ENCODE measurements around the gene SPECC1L. TPM values are rescaled to one million over a fixed set of nuclear protein-coding genes. Genes with fewer than 3 reads are reported as not detected.

The SPECC1L gene
- total RNA-seq, 1 donor from 2014 or later, result 29.9 TPM

- Histone ChIP-seq H3K4me3 (ENCODE audit: low read depth, low read length) (no peak overlapping the region), H3K27me3 (ENCODE audit: control insufficient read depth, insufficient read depth, low read length) (no peaks in the 10 kb centered on the region), H3K36me3 (ENCODE audit: control insufficient read depth, insufficient read depth, low read length) (no peaks in the 10 kb centered on the region)
- no peak for TF ChIP-seq CTCF (IDR thresholded peaks at IDR 0.05; ENCODE audit: insufficient read depth, low read length, poor library complexity, severe bottlenecking)
- no peak for DNase-seq (ENCODE audit: low read depth)
These were observed 99.8 kb downstream of the SPECC1L start for GRCh38 chr22:24370401-24370800.

- DNase-seq (ENCODE audit: low read depth), result no peak
- Histone ChIP-seq H3K27me3 (ENCODE audit: control insufficient read depth, insufficient read depth, low read length) (no peaks in the 10 kb centered on the region), H3K4me3 (ENCODE audit: low read depth, low read length) (no peak overlapping the region), H3K36me3 (ENCODE audit: control insufficient read depth, insufficient read depth, low read length) (peaks cover 1% of the 10 kb centered on the region)
- no peak for TF ChIP-seq CTCF (IDR thresholded peaks at IDR 0.05; ENCODE audit: insufficient read depth, low read length, poor library complexity, severe bottlenecking)
These were observed 105.4 kb downstream of the SPECC1L start for GRCh38 chr22:24376002-24376401.

- DNase-seq (ENCODE audit: low read depth), result no peak
- Histone ChIP-seq H3K36me3 (ENCODE audit: control insufficient read depth, insufficient read depth, low read length) (peaks cover 1% of the 10 kb centered on the region), H3K4me3 (ENCODE audit: low read depth, low read length) (no peak overlapping the region), H3K27me3 (ENCODE audit: control insufficient read depth, insufficient read depth, low read length) (no peaks in the 10 kb centered on the region)
- TF ChIP-seq CTCF (IDR thresholded peaks at IDR 0.05; ENCODE audit: insufficient read depth, low read length, poor library complexity, severe bottlenecking), result no peak
These were observed 106.0 kb downstream of the SPECC1L start for GRCh38 chr22:24376586-24376985.

- Histone ChIP-seq H3K27me3 (ENCODE audit: control insufficient read depth, insufficient read depth, low read length) (no peaks in the 10 kb centered on the region), H3K36me3 (ENCODE audit: control insufficient read depth, insufficient read depth, low read length) (peaks cover 1% of the 10 kb centered on the region), H3K4me3 (ENCODE audit: low read depth, low read length) (no peak overlapping the region)
- no peak for DNase-seq (ENCODE audit: low read depth)
- no peak for TF ChIP-seq CTCF (IDR thresholded peaks at IDR 0.05; ENCODE audit: insufficient read depth, low read length, poor library complexity, severe bottlenecking)
These were observed 108.9 kb downstream of the SPECC1L start for GRCh38 chr22:24379536-24379935.

GRCh38 chr22:24380220-24380904, 109.7 kb downstream of the SPECC1L start:
- no peaks in the 10 kb centered on the region for H3K27me3 ChIP-seq (ENCODE audit: control insufficient read depth, insufficient read depth, low read length)
- no peak overlapping the region for H3K4me3 ChIP-seq (ENCODE audit: low read depth, low read length)
- no peak for DNase-seq (ENCODE audit: low read depth)
- H3K36me3 ChIP-seq (ENCODE audit: control insufficient read depth, insufficient read depth, low read length), result peaks cover 1% of the 10 kb centered on the region
- no peak for TF ChIP-seq CTCF (IDR thresholded peaks at IDR 0.05; ENCODE audit: insufficient read depth, low read length, poor library complexity, severe bottlenecking)

GRCh38 chr22:24380905-24381230, 110.2 kb downstream of the SPECC1L start:
- TF ChIP-seq CTCF (IDR thresholded peaks at IDR 0.05; ENCODE audit: insufficient read depth, low read length, poor library complexity, severe bottlenecking), result no peak
- H3K36me3 ChIP-seq (ENCODE audit: control insufficient read depth, insufficient read depth, low read length), result peaks cover 1% of the 10 kb centered on the region

More at GRCh38 chr22:24380905-24381230, 110.2 kb downstream of the SPECC1L start:
- H3K27me3 ChIP-seq (ENCODE audit: control insufficient read depth, insufficient read depth, low read length), result no peaks in the 10 kb centered on the region
- no peak overlapping the region for H3K4me3 ChIP-seq (ENCODE audit: low read depth, low read length)
- no peak for DNase-seq (ENCODE audit: low read depth)
